GM21526 (cell line): ENCODE data around the gene FAM107A.
"Not testable (repeated sequence)": the region's sequence is repeated elsewhere in the genome, so short reads cannot be mapped to it uniquely, and the experiment has no call there.

ENCODE experiments used
- ATAC-seq: cut with Tn5 transposase; IDR thresholded peaks from one replicate; pipeline ENCODE4 v1.9.1; 2021; ENCODE audit warnings: moderate library complexity; ENCODE audit not compliant: unreplicated experiment, low FRiP score

FAM107A gene

GRCh38 chr3:58540176-58540858, 36.9 kb downstream of the FAM107A start:
- ATAC-seq, result no peak

- ATAC-seq, result no peak
Measured at GRCh38 chr3:58539626-58540025, 37.6 kb downstream of the FAM107A start.

GRCh38 chr3:58537412-58538301, 39.5 kb downstream of the FAM107A start:
- ATAC-seq, result no peak

GRCh38 chr3:58536501-58537411, 40.4 kb downstream of the FAM107A start, which contains the start of gene ACOX2:
TSS of gene ACOX2 (minus strand) at chr3:58537190. CDS start at chr3:58535106, 2,084 bp downstream.
- no peak for ATAC-seq

GRCh38 chr3:58535531-58536500, 41.4 kb downstream of the FAM107A start:
- ATAC-seq, result no peak

GRCh38 chr3:58534592-58535494, 42.3 kb downstream of the FAM107A start:
- no peak for ATAC-seq

- ATAC-seq, result peak; percentile 87
Measured at GRCh38 chr3:58532794-58533220, 44.4 kb downstream of the FAM107A start.

- no peak for ATAC-seq
Measured at GRCh38 chr3:58531956-58532355, 45.2 kb downstream of the FAM107A start.

GRCh38 chr3:58531555-58531954, 45.6 kb downstream of the FAM107A start:
- ATAC-seq, result no peak

- ATAC-seq, result no peak
Measured at GRCh38 chr3:58530354-58530865, 46.8 kb downstream of the FAM107A start.

- no peak for ATAC-seq
Measured at GRCh38 chr3:58529516-58530353, 47.5 kb downstream of the FAM107A start.

GRCh38 chr3:58528629-58529028, 48.6 kb downstream of the FAM107A start:
- no peak for ATAC-seq

GRCh38 chr3:58527440-58527839, 49.8 kb downstream of the FAM107A start:
- not testable (repeated sequence) for ATAC-seq

GRCh38 chr3:58526515-58526957, 50.7 kb downstream of the FAM107A start:
- no peak for ATAC-seq

- no peak for ATAC-seq
Measured at GRCh38 chr3:58524326-58524888, 52.8 kb downstream of the FAM107A start.

- no peak for ATAC-seq
Measured at GRCh38 chr3:58522759-58523425, 54.3 kb downstream of the FAM107A start.
